OCI-LY1 (cell line): ENCODE results near the gene PLPPR4.

Experiments used
- H2AFZ ChIP-seq: fragments of 200-600 bp; sonication (generic), shearing (Covaris generic); 2 replicates; pipeline ENCODE4 v1.6.0; 2014; ENCODE audit warnings: antibody characterized with exemption, mild to moderate bottlenecking, low read length
- H3F3A ChIP-seq: fragments of 200-600 bp; sonication (generic), shearing (Covaris generic); 2 replicates; pipeline ENCODE4 v1.6.0; 2014; ENCODE audit warnings: mild to moderate bottlenecking, antibody characterized with exemption, low read length, moderate library complexity; ENCODE audit not compliant: insufficient read depth
- H3K27ac ChIP-seq: fragments of 200-600 bp; sonication (generic); 2 replicates; pipeline ENCODE4 v1.5.1; 2014; ENCODE audit warnings: low read length, mixed run types, mild to moderate bottlenecking, low read depth; ENCODE audit not compliant: poor library complexity, severe bottlenecking
- H3K27me3 ChIP-seq: fragments of 200-600 bp; sonication (generic); 2 replicates; pipeline ENCODE4 v1.6.0; 2014; ENCODE audit warnings: antibody characterized with exemption, mild to moderate bottlenecking, low read length, moderate library complexity; ENCODE audit not compliant: insufficient read depth
- H3K36me3 ChIP-seq: fragments of 200-600 bp; sonication (generic); 2 replicates; pipeline ENCODE4 v1.6.1; 2014; ENCODE audit warnings: mild to moderate bottlenecking, antibody characterized with exemption, low read length, moderate library complexity, mixed read lengths; ENCODE audit not compliant: insufficient read depth
- H3K4me1 ChIP-seq: fragments of 200-600 bp; sonication (generic); 2 replicates; pipeline ENCODE4 v1.5.1; 2014; ENCODE audit warnings: mild to moderate bottlenecking, low read length, moderate library complexity; ENCODE audit not compliant: insufficient read depth, severe bottlenecking
- H3K4me2 ChIP-seq: fragments of 200-600 bp; sonication (generic), shearing (Covaris generic); 2 replicates; pipeline ENCODE4 v1.6.1; 2014; ENCODE audit warnings: low read length
- H3K4me3 ChIP-seq: fragments of 200-600 bp; sonication (generic); 2 replicates; pipeline ENCODE4 v1.5.1; 2014; ENCODE audit warnings: low read length, low read depth, mild to moderate bottlenecking, mixed read lengths; ENCODE audit not compliant: poor library complexity, severe bottlenecking
- H3K79me2 ChIP-seq: fragments of 200-600 bp; shearing (Covaris generic); 2 replicates; pipeline ENCODE4 v1.6.1; 2016; ENCODE audit warnings: mixed run types, low read length, mixed read lengths; ENCODE audit not compliant: insufficient read depth
- H3K9ac ChIP-seq: fragments of 200-600 bp; sonication (generic), shearing (Covaris generic); 2 replicates; pipeline ENCODE4 v1.6.1; 2014; ENCODE audit warnings: mild to moderate bottlenecking, low read length, mixed read lengths
- H3K9me2 ChIP-seq: fragments of 200-600 bp; sonication (generic), shearing (Covaris generic); 2 replicates; pipeline ENCODE4 v1.6.1; 2014; ENCODE audit warnings: low read depth, mild to moderate bottlenecking, low read length, mixed read lengths
- H3K9me3 ChIP-seq: fragments of 200-600 bp; shearing (Covaris generic); 2 replicates; pipeline ENCODE4 v1.6.1; 2014; ENCODE audit warnings: low read length, mixed read lengths
- H4K20me1 ChIP-seq: fragments of 200-600 bp; sonication (generic), shearing (Covaris generic); 2 replicates; pipeline ENCODE4 v1.6.0; 2016; ENCODE audit warnings: mild to moderate bottlenecking, low read length; ENCODE audit not compliant: insufficient read depth
- EZH2 ChIP-seq: fragments of 200-600 bp; sonication (generic), shearing (Covaris generic); IDR thresholded peaks from 2 replicates; pipeline ENCODE4 v1.8.0; 2017; ENCODE audit warnings: borderline replicate concordance, mixed run types, mild to moderate bottlenecking, antibody characterized with exemption, low read length, moderate library complexity, mixed read lengths
- TF ChIP-seq, protein P1 (sequence below): fragments of 200-600 bp; sonication (generic), shearing (Covaris generic); IDR thresholded peaks from 2 replicates; pipeline ENCODE4 v1.5.1; 2017; ENCODE audit warnings: mild to moderate bottlenecking, antibody characterized with exemption, low read length, moderate library complexity, mixed read lengths

The PLPPR4 gene

DNA sequence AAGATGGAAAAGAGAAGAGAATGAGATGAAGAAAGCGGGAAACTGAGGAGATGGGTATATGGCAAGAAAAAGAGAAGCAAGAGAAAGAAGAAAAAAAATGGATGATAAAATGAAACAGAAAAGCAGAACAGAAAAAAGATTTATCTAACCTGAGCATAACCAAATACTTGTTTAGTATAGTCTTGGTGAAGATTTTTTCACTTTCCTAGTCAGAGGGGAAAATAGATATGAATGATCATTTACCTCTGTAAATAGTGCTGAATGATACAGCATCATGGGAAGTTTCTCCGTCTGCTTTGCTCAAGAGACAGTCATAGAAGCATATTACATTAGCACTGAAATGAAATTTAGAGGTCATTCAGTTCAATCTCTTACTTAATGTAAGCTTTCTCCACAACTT is 36.1 kb upstream of the PLPPR4 start:
- no peak overlapping the region for H3K4me2 ChIP-seq
- no peaks in the 10 kb centered on the region for H3K9me3 ChIP-seq

DNA sequence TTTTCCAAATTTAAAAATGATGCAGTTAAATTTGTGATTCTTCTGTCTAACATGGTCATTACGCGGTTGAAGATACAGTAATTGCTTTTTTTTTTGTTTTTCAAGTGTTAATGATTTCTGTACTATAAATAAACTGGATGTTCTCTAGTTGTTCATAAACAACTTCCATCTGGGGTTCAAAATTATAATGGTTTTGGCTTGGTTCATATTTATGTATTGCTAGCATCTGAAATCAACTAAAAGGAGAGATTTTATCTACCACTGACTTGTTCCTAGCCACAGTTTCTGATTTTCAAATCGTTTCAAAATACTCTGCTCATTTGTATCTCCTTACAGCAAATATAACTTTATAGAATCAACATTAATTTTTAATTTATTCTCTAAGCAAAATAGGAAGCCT is 35.2 kb upstream of the PLPPR4 start:
- no peaks in the 10 kb centered on the region for H3F3A ChIP-seq
- no peak overlapping the region for H3K4me3 ChIP-seq
- no peaks in the 10 kb centered on the region for H3K9me3 ChIP-seq

More for the DNA sequence above, 36.1 kb upstream of the PLPPR4 start:
- H3K9me2 ChIP-seq, result no peaks in the 10 kb centered on the region
- no peaks in the 10 kb centered on the region for H3K4me1 ChIP-seq
- H4K20me1 ChIP-seq, result no peaks in the 10 kb centered on the region
- TF ChIP-seq, protein P1, sequence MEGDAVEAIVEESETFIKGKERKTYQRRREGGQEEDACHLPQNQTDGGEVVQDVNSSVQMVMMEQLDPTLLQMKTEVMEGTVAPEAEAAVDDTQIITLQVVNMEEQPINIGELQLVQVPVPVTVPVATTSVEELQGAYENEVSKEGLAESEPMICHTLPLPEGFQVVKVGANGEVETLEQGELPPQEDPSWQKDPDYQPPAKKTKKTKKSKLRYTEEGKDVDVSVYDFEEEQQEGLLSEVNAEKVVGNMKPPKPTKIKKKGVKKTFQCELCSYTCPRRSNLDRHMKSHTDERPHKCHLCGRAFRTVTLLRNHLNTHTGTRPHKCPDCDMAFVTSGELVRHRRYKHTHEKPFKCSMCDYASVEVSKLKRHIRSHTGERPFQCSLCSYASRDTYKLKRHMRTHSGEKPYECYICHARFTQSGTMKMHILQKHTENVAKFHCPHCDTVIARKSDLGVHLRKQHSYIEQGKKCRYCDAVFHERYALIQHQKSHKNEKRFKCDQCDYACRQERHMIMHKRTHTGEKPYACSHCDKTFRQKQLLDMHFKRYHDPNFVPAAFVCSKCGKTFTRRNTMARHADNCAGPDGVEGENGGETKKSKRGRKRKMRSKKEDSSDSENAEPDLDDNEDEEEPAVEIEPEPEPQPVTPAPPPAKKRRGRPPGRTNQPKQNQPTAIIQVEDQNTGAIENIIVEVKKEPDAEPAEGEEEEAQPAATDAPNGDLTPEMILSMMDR, result no peak
- no peak for TF ChIP-seq EZH2
- H3K9ac ChIP-seq, result no peak overlapping the region
- H3K36me3 ChIP-seq, result no peaks in the 10 kb centered on the region
- no peaks in the 10 kb centered on the region for H3K27me3 ChIP-seq
- H2AFZ ChIP-seq, result no peak overlapping the region
- no peaks in the 10 kb centered on the region for H3F3A ChIP-seq
- H3K79me2 ChIP-seq, result no peaks in the 10 kb centered on the region
- no peak overlapping the region for H3K4me3 ChIP-seq
- no peak overlapping the region for H3K27ac ChIP-seq

DNA sequence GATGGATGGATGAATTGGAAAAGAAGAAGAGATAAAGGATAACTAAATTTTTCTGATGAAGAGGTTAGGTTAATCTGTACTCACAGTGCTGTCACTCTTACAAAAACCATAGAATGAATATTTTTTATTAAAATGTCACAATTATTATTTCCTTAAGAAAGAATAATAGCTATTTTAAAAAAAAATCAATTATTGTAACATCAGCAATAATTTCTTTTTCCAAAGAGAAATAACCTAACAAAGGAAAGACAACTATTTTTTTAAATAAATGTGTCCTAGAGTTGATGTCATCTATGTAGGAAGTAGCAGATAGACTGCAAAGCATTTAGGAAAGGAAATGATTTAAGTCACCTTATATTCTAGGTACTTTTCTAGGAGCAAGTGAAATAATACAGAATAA is 33.6 kb upstream of the PLPPR4 start:
- no peaks in the 10 kb centered on the region for H3K27me3 ChIP-seq
- no peak overlapping the region for H3K9ac ChIP-seq
- no peak for TF ChIP-seq EZH2
- H3K27ac ChIP-seq, result no peak overlapping the region
- H3K9me3 ChIP-seq, result no peaks in the 10 kb centered on the region
- H3K4me1 ChIP-seq, result no peaks in the 10 kb centered on the region
- no peaks in the 10 kb centered on the region for H3F3A ChIP-seq
- H3K79me2 ChIP-seq, result no peaks in the 10 kb centered on the region
- no peak overlapping the region for H3K4me2 ChIP-seq
- H3K9me2 ChIP-seq, result no peaks in the 10 kb centered on the region
- no peaks in the 10 kb centered on the region for H4K20me1 ChIP-seq
- H3K36me3 ChIP-seq, result no peaks in the 10 kb centered on the region
- no peak overlapping the region for H2AFZ ChIP-seq
- no peak overlapping the region for H3K4me3 ChIP-seq

More for the DNA sequence above, 35.2 kb upstream of the PLPPR4 start:
- TF ChIP-seq, protein P1, result no peak
- no peak for TF ChIP-seq EZH2
- Histone ChIP-seq H3K36me3 (no peaks in the 10 kb centered on the region), H3K4me2 (no peak overlapping the region), H3K9me2 (no peaks in the 10 kb centered on the region), H4K20me1 (no peaks in the 10 kb centered on the region), H3K79me2 (no peaks in the 10 kb centered on the region), H3K4me1 (no peaks in the 10 kb centered on the region), H3K9ac (no peak overlapping the region), H3K27ac (no peak overlapping the region), H3K27me3 (no peaks in the 10 kb centered on the region), H2AFZ (no peak overlapping the region)

DNA sequence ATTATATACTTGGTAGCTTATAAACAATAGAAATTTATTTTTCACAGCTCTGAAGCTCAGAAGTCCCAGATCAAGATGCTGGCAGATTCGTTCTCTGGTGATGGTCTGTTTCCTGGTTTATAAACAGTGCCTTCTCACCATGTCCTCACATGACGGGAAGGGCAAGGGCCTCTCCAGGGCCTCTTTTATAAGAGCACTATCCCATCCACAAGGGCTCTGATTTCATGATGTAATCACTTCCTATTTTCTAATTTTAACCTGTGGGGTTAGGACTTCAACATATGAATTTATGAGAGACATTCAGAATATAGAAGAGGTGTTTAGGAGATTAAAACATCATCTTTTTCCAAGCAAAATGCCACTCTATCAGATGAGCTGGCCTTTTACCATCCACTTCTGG is 32.1 kb upstream of the PLPPR4 start:
- no peaks in the 10 kb centered on the region for H3K4me1 ChIP-seq
- no peak overlapping the region for H3K27ac ChIP-seq
- H3K79me2 ChIP-seq, result no peaks in the 10 kb centered on the region
- no peaks in the 10 kb centered on the region for H3K9me2 ChIP-seq
- H2AFZ ChIP-seq, result no peak overlapping the region
- no peak overlapping the region for H3K4me2 ChIP-seq
- H3K27me3 ChIP-seq, result no peaks in the 10 kb centered on the region
- H4K20me1 ChIP-seq, result no peaks in the 10 kb centered on the region
- H3K36me3 ChIP-seq, result no peaks in the 10 kb centered on the region
- no peaks in the 10 kb centered on the region for H3K9me3 ChIP-seq
- no peak overlapping the region for H3K4me3 ChIP-seq
- H3F3A ChIP-seq, result no peaks in the 10 kb centered on the region
- no peak for TF ChIP-seq EZH2
- TF ChIP-seq, protein P1, result no peak
- H3K9ac ChIP-seq, result no peak overlapping the region
